PFSK-1 (cell line): ENCODE data around the gene ABHD12.

Experiments used
- FOXP2 ChIP-seq: optimal IDR thresholded peaks from 2 replicates; pipeline ENCODE3; 2011; ENCODE audit warnings: borderline replicate concordance, control low read depth, inconsistent platforms; ENCODE audit not compliant: insufficient read depth; ENCODE audit errors: extremely low read length, extremely low read depth
- POLR2AphosphoS5 ChIP-seq: IDR thresholded peaks from 2 replicates; pipeline ENCODE4 v1.6.1; 2012; ENCODE audit warnings: low read depth, mild to moderate bottlenecking, control low read depth, low read length, moderate library complexity
- SIN3A ChIP-seq: IDR thresholded peaks from 2 replicates; pipeline ENCODE4 v1.6.1; 2012; ENCODE audit warnings: mild to moderate bottlenecking, low read length, moderate library complexity, borderline replicate concordance; ENCODE audit not compliant: insufficient read depth
- TAF1 ChIP-seq: IDR thresholded peaks from 2 replicates; pipeline ENCODE4 v1.6.1; 2012; ENCODE audit warnings: low read length, control low read depth, borderline replicate concordance; ENCODE audit not compliant: insufficient read depth
- TF ChIP-seq, protein P1 (sequence below), 2 experiments: IDR thresholded peaks; 2 replicates each; pipeline versions ENCODE4 v1.6.1 to v1.8.0; 2011 to 2012; ENCODE audit warnings: low read depth in 2 of 2, low read length in 2 of 2, control low read depth in 1 of 2, inconsistent platforms in 1 of 2, mild to moderate bottlenecking in 1 of 2, moderate library complexity in 1 of 2; ENCODE audit not compliant: insufficient read depth in 1 of 2

ABHD12 gene

DNA sequence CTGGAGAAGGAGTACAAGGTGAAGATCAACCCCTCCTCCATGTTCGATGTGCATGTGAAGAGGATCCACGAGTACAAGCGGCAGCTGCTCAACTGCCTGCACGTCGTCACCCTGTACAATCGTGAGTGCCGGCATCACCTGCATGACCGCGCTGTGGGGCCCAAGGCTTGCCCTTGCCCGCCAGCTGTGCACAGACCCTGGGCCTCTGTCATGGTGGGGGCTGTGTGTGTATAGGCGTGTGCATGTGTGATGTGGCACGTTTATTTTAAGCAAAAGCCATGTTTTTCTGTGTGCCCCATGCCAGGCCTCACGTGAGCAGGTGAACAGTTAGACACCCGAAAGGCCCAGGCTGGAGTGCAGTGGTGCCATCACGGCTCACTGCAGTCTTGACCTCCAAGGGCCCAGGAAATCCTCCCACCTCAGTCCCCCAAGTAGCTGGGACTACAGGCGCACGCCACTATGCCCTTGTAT, 106.5 kb downstream of the ABHD12 start:
- TF ChIP-seq TAF1 (no peak), POLR2AphosphoS5 (no peak), SIN3A (no peak), FOXP2 (no peak)
- TF ChIP-seq, protein P1, sequence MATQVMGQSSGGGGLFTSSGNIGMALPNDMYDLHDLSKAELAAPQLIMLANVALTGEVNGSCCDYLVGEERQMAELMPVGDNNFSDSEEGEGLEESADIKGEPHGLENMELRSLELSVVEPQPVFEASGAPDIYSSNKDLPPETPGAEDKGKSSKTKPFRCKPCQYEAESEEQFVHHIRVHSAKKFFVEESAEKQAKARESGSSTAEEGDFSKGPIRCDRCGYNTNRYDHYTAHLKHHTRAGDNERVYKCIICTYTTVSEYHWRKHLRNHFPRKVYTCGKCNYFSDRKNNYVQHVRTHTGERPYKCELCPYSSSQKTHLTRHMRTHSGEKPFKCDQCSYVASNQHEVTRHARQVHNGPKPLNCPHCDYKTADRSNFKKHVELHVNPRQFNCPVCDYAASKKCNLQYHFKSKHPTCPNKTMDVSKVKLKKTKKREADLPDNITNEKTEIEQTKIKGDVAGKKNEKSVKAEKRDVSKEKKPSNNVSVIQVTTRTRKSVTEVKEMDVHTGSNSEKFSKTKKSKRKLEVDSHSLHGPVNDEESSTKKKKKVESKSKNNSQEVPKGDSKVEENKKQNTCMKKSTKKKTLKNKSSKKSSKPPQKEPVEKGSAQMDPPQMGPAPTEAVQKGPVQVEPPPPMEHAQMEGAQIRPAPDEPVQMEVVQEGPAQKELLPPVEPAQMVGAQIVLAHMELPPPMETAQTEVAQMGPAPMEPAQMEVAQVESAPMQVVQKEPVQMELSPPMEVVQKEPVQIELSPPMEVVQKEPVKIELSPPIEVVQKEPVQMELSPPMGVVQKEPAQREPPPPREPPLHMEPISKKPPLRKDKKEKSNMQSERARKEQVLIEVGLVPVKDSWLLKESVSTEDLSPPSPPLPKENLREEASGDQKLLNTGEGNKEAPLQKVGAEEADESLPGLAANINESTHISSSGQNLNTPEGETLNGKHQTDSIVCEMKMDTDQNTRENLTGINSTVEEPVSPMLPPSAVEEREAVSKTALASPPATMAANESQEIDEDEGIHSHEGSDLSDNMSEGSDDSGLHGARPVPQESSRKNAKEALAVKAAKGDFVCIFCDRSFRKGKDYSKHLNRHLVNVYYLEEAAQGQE (IDR thresholded peaks at IDR 0.05; ENCODE audit: insufficient read depth in 1 of 2, low read depth in 2 of 2, low read length in 2 of 2), result no peak

DNA sequence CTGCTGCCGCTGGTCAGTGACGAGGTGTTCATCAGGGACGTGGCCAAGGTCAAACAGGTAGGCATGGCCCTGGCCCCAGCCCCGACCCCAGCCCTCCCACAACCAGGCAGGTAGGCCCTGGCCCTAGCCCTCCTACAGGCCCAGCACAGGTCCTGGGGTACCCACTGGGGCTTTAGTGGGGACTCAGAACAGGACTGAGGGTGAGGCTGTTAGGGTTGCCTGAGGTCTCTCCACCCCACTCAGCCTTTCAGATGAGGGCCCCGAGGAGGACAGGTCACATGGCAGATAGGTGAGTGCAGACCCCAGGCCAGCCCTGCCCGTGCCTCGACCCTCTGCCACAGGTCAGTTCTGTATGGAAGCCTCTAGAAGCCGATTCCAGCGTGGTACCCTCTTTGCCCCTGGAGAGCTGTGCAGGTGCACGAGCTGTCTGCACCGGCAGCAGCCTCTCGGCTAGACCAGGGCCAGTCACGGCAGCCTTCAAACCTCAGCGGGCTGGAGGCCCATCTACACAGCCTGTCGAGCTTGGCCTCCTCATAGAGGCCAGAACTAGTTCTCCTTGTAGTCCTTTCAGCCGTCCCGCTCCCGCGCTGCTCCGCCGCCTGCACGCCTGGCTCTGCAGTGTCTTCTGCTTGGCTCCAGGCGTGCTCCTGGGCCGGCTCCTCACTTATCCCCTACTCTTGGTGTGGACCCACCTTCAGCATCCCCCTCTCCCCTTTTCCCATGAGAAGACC, 107.2 kb downstream of the ABHD12 start:
- TF ChIP-seq SIN3A (no peak), FOXP2 (no peak), TAF1 (no peak), POLR2AphosphoS5 (no peak)
- TF ChIP-seq, protein P1 (IDR thresholded peaks at IDR 0.05; ENCODE audit: insufficient read depth in 1 of 2, low read depth in 2 of 2, low read length in 2 of 2), result no peak

DNA sequence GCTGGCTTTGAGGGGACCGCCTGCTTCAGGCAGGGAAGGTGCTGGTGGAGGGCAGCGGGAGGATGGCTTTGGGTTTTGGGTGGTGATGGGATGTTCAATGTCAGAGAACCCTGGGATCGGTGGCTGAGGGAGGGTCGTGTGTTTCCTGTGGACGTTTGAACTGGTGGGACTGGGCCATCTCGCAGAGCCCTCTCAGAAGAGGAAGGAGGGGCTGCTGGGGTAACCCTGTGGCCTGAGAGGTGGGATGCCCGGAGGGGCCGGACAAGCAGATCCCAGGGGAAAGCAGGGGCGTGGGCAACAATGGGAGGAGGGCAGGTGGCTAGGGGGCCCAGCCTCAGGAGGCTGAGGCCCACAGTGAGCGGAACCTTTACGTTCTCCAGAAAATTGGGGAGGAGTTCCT, 107.8 kb downstream of the ABHD12 start:
- TF ChIP-seq FOXP2 (no peak), TAF1 (no peak), POLR2AphosphoS5 (no peak), SIN3A (no peak)
- TF ChIP-seq, protein P1 (IDR thresholded peaks at IDR 0.05; ENCODE audit: insufficient read depth in 1 of 2, low read depth in 2 of 2, low read length in 2 of 2), result no peak

DNA sequence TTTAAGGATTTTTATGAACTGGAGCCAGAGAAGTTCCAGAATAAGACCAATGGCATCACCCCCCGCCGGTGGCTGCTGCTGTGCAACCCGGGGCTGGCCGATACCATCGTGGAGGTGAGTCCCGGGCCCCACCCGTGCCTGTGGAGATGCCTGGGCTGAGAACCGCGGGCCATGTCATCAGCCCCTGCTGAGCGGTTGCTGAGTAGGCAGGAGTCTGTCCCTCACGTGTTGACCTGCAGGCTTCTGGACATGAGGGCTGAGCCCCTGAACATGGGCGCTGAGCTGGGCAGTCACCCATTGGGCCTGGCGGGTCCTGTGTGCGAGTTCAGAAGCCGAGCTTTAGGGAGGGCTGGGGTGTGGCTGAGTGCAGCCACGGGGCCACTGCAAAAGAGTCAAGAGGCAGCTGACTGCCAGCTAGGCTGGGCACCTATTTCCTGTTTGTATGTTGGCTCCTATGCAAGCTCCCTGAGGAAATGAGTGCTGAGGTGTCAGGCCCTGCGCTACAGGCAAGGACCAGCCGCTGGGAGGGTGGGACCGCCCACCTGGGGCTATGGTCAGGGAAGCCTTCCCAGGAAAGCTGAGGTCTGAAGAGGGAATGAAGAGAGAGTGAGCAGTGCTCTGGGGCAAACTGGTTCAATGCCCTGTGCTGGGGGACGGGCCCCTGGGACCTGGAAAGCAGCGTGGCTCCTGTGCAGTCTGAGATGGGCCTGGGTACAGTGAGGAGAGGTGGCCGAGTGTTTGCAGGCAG, 108.4 kb downstream of the ABHD12 start:
- TF ChIP-seq, protein P1 (IDR thresholded peaks at IDR 0.05; ENCODE audit: insufficient read depth in 1 of 2, low read depth in 2 of 2, low read length in 2 of 2), result no peak
- TF ChIP-seq FOXP2, result no peak
- no peak for TF ChIP-seq POLR2AphosphoS5
- no peak for TF ChIP-seq SIN3A
